Fibroblast of the aortic adventitia (primary cell): Measurements from ENCODE around the gene NSF. TPM values are rescaled to one million over a fixed set of nuclear protein-coding genes. Genes with fewer than 3 reads are reported as not detected.

Experiments used
- DNase-seq: peaks from one replicate; pipeline ENCODE4 v3.0.0-alpha.2; 2010; ENCODE audit warnings: low read depth
- H3K4me3 ChIP-seq: 2 replicates; pipeline ENCODE4 v1.5.1; 2011; ENCODE audit warnings: low read depth, mild to moderate bottlenecking, control low read depth, low read length, moderate library complexity
- CTCF ChIP-seq: IDR thresholded peaks from 2 replicates; pipeline ENCODE4 v1.5.1; 2011; ENCODE audit warnings: mild to moderate bottlenecking, low read length, control low read depth, inconsistent platforms; ENCODE audit not compliant: insufficient read depth
- total RNA-seq: library from RNA; depleted of rRNA; stranded (reverse); fragments of >200 nt; gene quantifications from 2 replicates; pipeline ENCODE4 v1.2.3, GENCODE V29; 2012; ENCODE audit warnings: low replicate concordance

NSF gene
- total RNA-seq, 1 donor = 59.7 TPM

GRCh38 chr17:46793541-46793940 is 203.1 kb downstream of the NSF start:
- no peak overlapping the region for H3K4me3 ChIP-seq
- DNase-seq = no peak
- no peak for TF ChIP-seq CTCF

GRCh38 chr17:46794318-46794717 is 203.8 kb downstream of the NSF start:
- H3K4me3 ChIP-seq = no peak overlapping the region
- DNase-seq = no peak
- TF ChIP-seq CTCF = no peak

GRCh38 chr17:46795379-46795952 is 205.0 kb downstream of the NSF start:
- TF ChIP-seq CTCF = no peak
- DNase-seq = no peak
- H3K4me3 ChIP-seq = no peak overlapping the region

- H3K4me3 ChIP-seq = no peak overlapping the region
- no peak for DNase-seq
- TF ChIP-seq CTCF = no peak
These were observed 205.6 kb downstream of the NSF start for GRCh38 chr17:46796084-46796483.

GRCh38 chr17:46796524-46796923 is 206.1 kb downstream of the NSF start:
- no peak for DNase-seq
- TF ChIP-seq CTCF = no peak
- H3K4me3 ChIP-seq = no peak overlapping the region

GRCh38 chr17:46796956-46797530 is 206.6 kb downstream of the NSF start:
- TF ChIP-seq CTCF = no peak
- H3K4me3 ChIP-seq = no peak overlapping the region
- DNase-seq = no peak

- DNase-seq = no peak
- H3K4me3 ChIP-seq = no peak overlapping the region
- TF ChIP-seq CTCF = no peak
These were observed 210.1 kb downstream of the NSF start for GRCh38 chr17:46800573-46800972.
